ENCODE measurements around the gene CUZD1.

CUZD1 gene

GRCh38 chr10:122814493-122814892, 31.2 kb downstream of the CUZD1 start:
- DNase-seq, result no peak

DNA sequence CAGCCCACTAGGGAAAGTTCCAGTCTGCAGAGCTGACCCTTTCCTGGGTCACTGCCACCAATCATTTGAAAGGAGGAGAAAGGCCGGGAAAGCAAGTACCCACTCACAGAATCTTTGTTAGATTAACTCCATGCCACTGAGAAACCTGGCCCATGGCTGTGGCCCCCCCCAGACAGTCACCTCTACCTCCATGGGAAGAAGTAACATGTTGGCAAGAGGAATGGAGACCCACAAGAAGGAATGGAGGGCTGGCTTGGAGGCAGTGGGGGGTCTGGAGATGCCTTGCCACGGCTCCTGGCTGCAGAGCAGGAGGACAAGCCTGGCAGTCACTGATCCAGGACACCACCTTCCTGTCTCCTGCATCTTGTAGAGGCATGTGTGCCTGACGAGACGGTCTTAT, 32.9 kb downstream of the CUZD1 start:
- DNase-seq, result no peak

DNA sequence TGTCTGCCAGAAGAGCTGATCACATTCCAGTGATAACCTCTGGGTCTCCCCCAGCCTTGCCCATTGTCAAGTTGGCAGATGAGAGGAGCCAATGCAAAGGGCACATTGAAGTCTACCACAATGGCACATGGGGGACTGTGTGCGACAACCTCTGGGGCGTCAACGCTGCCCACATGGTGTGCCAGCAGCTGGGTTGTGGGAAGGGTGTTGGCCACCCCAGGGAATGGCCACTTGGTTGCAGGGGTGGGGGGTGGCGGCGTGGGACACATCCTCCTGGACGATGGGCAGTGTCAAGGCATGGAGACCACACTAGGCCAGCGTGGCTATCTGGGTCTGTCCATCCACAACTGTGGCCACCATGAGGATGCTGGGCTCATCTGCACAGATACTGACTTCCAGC, 43.4 kb downstream of the CUZD1 start:
- no peak for DNase-seq

DNA sequence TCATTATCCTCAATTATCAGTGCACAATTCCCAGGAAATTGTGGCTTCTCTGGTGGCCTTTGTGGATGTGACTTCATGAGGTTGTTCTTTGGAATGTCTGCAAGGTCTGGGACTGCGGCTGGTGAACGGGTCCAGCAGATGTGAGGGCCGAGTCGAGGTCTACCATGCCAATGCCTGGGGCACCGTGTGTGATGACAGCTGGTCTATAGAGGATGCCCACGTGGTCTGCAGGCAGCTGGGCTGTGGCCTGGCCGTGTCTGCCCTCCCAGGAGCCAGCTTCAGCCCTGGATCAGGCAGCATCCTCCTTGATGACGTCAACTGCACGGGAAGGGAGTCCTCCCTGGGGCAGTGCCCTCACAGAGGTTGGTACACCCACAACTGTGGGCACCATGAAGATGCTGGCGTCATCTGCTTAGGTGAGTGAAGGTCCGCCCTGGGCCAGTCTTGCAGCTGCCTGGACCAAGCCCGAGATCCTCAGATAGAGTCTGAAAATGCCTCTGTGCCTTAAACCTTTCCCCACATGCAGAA, 46.9 kb downstream of the CUZD1 start:
- DNase-seq, result no peak

GRCh38 chr10:122796796-122797195, 48.9 kb downstream of the CUZD1 start:
- no peak for DNase-seq

DNA sequence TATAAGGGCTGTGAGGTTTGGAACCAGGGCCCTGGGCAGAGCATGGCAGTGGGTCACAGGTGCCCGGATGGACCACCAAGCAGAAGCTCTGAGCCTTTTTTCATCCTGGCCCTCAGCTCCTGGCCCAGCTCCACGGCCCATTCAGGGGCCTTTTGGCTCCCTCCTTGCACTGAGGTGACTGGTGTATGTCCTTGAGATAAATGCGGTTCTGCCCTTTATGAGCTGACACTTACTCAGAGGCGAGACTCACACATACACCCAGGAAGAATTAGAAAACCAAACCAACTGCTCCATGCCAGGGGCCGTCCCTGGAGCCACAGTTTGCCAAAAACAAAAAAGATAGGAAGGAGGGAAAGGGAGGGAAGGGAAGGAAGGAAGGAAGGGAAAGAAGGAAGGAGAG, 49.7 kb downstream of the CUZD1 start:
- no peak for DNase-seq

- DNase-seq, result peak; percentile 5
These were observed 59.4 kb downstream of the CUZD1 start for GRCh38 chr10:122786269-122786668.

GRCh38 chr10:122782911-122783310, 62.7 kb downstream of the CUZD1 start:
- no peak for DNase-seq

All from fibroblast of skin of abdomen (primary cell).